Mesenchymal stem cell (in vitro differentiated cells and primary cell): Measurements from ENCODE around the gene ZNF217.
"Not testable (repeated sequence)": the region's sequence is repeated elsewhere in the genome, so short reads cannot be mapped to it uniquely, and the experiment has no call there.

Source experiments
- DNase-seq: peaks from one replicate; pipeline ENCODE4 v3.0.0-alpha.2; 2013
- H2AFZ ChIP-seq: one replicate; pipeline ENCODE4 v1.6.1; 2013; ENCODE audit warnings: low read depth, mild to moderate bottlenecking, control low read depth, inconsistent platforms, low read length, moderate library complexity
- H2AK5ac ChIP-seq: 2 replicates; pipeline ENCODE4 v1.6.1; 2013; ENCODE audit warnings: low read length, moderate library complexity, mild to moderate bottlenecking, inconsistent platforms; ENCODE audit not compliant: severe bottlenecking
- H2BK120ac ChIP-seq: one replicate; pipeline ENCODE4 v1.6.1; 2013; ENCODE audit warnings: low read depth, mild to moderate bottlenecking, inconsistent platforms, low read length, moderate library complexity
- H2BK12ac ChIP-seq, 2 experiments: one replicate each; pipeline ENCODE4 v1.6.1; 2013; ENCODE audit warnings: inconsistent platforms in 2 of 2, low read length in 2 of 2, mild to moderate bottlenecking in 2 of 2, moderate library complexity in 2 of 2, control low read depth in 1 of 2
- H2BK15ac ChIP-seq: one replicate; pipeline ENCODE4 v1.6.1; 2013; ENCODE audit warnings: mild to moderate bottlenecking, low read depth, inconsistent platforms; ENCODE audit not compliant: poor library complexity, severe bottlenecking
- H2BK5ac ChIP-seq: 2 replicates; pipeline ENCODE4 v1.6.1; 2013; ENCODE audit warnings: low read depth, mild to moderate bottlenecking, low read length, control low read depth, inconsistent platforms; ENCODE audit not compliant: poor library complexity, severe bottlenecking
- H3K14ac ChIP-seq, 2 experiments: one replicate each; pipeline ENCODE4 v1.6.1; 2013; ENCODE audit warnings: inconsistent platforms in 2 of 2, low read length in 2 of 2, control low read depth in 1 of 2, mild to moderate bottlenecking in 1 of 2, moderate library complexity in 1 of 2
- H3K18ac ChIP-seq, 2 experiments: one replicate each; pipeline ENCODE4 v1.6.1; 2013; ENCODE audit warnings: inconsistent platforms in 2 of 2, low read length in 2 of 2, control low read depth in 1 of 2, low read depth in 1 of 2, mild to moderate bottlenecking in 1 of 2
- H3K23ac ChIP-seq, 2 experiments: one replicate each; pipeline ENCODE4 v1.6.1; 2013; ENCODE audit warnings: inconsistent platforms in 2 of 2, low read length in 2 of 2, mild to moderate bottlenecking in 2 of 2, moderate library complexity in 2 of 2, control low read depth in 1 of 2
- H3K27ac ChIP-seq: 2 replicates; pipeline ENCODE4 v1.5.1; 2013; ENCODE audit warnings: mild to moderate bottlenecking, moderate library complexity, low read length, control low read depth, inconsistent platforms; ENCODE audit not compliant: poor library complexity, severe bottlenecking
- H3K27me3 ChIP-seq, 2 experiments: 2 replicates each; pipeline versions ENCODE4 v1.6.1 to v1.7.0; 2013; ENCODE audit warnings: low read length in 2 of 2, mild to moderate bottlenecking in 2 of 2, moderate library complexity in 2 of 2, control low read depth in 1 of 2, inconsistent platforms in 1 of 2; ENCODE audit not compliant: control insufficient read depth in 1 of 2, insufficient read depth in 1 of 2
- H3K36me3 ChIP-seq, 2 experiments: 2 replicates each; pipeline versions ENCODE4 v1.6.1 to v1.7.0; 2013; ENCODE audit warnings: low read length in 2 of 2, control low read depth in 1 of 2, inconsistent platforms in 1 of 2, low read depth in 1 of 2, mild to moderate bottlenecking in 1 of 2; ENCODE audit not compliant: insufficient read depth in 2 of 2, control insufficient read depth in 1 of 2
- H3K4ac ChIP-seq, 2 experiments: one replicate each; pipeline ENCODE4 v1.6.1; 2013; ENCODE audit warnings: inconsistent platforms in 2 of 2, low read length in 2 of 2, mild to moderate bottlenecking in 2 of 2, moderate library complexity in 2 of 2, control low read depth in 1 of 2, low read depth in 1 of 2
- H3K4me1 ChIP-seq: 2 replicates; pipeline ENCODE4 v1.6.1; 2013; ENCODE audit warnings: low read depth, low read length, control low read depth; ENCODE audit not compliant: control insufficient read depth, insufficient read depth
- H3K4me2 ChIP-seq: 2 replicates; pipeline ENCODE4 v1.6.1; 2013; ENCODE audit warnings: low read length, mild to moderate bottlenecking, inconsistent platforms; ENCODE audit not compliant: poor library complexity, severe bottlenecking
- H3K4me3 ChIP-seq, 2 experiments: 2 replicates each; pipeline versions ENCODE4 v1.5.1 to v1.7.0; 2013; ENCODE audit warnings: low read length in 2 of 2, mild to moderate bottlenecking in 2 of 2, control low read depth in 1 of 2, low read depth in 1 of 2; ENCODE audit not compliant: insufficient read depth in 1 of 2
- H3K79me1 ChIP-seq: replicated peaks from 2 replicates; pipeline ENCODE4 v1.6.1; 2013; ENCODE audit warnings: mild to moderate bottlenecking, control low read depth, low read length, inconsistent platforms; ENCODE audit not compliant: poor library complexity, severe bottlenecking
- H3K9ac ChIP-seq: 2 replicates; pipeline ENCODE4 v1.7.0; 2013; ENCODE audit warnings: mild to moderate bottlenecking, low read length, moderate library complexity
- H3K9me3 ChIP-seq: 2 replicates; pipeline ENCODE4 v1.7.0; 2013; ENCODE audit warnings: mild to moderate bottlenecking, low read length; ENCODE audit not compliant: control insufficient read depth
- H4K8ac ChIP-seq: one replicate; pipeline ENCODE4 v1.6.1; 2013; ENCODE audit warnings: inconsistent platforms, mild to moderate bottlenecking, low read length, moderate library complexity
- H4K91ac ChIP-seq: one replicate; pipeline ENCODE4 v1.6.1; 2013; ENCODE audit warnings: mild to moderate bottlenecking, low read length, inconsistent platforms
- WGBS: methylation state at CpG from one replicate; pipeline ENCODE4 v1.1.7; 2013; ENCODE audit warnings: mixed read lengths; 5-methylcytosine and 5-hydroxymethylcytosine counted together

The ZNF217 gene

GRCh38 chr20:53583660-53584549 is 9.7 kb downstream of the ZNF217 start:
- not testable (repeated sequence) for H3K23ac ChIP-seq, H4K8ac ChIP-seq, H2BK120ac ChIP-seq, H3K4me2 ChIP-seq, H3K4me1 ChIP-seq, H2BK15ac ChIP-seq, H2AFZ ChIP-seq, H3K9me3 ChIP-seq, H3K4ac ChIP-seq, H3K79me1 ChIP-seq, H3K18ac ChIP-seq, H2BK5ac ChIP-seq, H2AK5ac ChIP-seq, H3K4me3 ChIP-seq, DNase-seq, H3K14ac ChIP-seq, H3K27me3 ChIP-seq, H4K91ac ChIP-seq, H3K27ac ChIP-seq, H2BK12ac ChIP-seq
- H3K9ac ChIP-seq, result peak overlapping the region; percentile 67
- H3K36me3 ChIP-seq, result peaks cover 21 to 42% of the 10 kb centered on the region in 2 experiments
- whole genome bisulfite sequencing, result no CpG with 5 or more reads among the region's 3 CpGs

- Histone ChIP-seq H2BK5ac (no peak overlapping the region), H2BK120ac (no peak overlapping the region), H4K91ac (no peak overlapping the region), H3K79me1 (no peaks in the 10 kb centered on the region), H3K36me3 (peaks cover 23 to 51% of the 10 kb centered on the region in 2 experiments), H3K18ac (no peak overlapping the region), H2BK15ac (no peak overlapping the region), H3K9me3 (no peaks in the 10 kb centered on the region), H3K4me2 (no peak overlapping the region), H3K14ac (no peak overlapping the region), H3K27me3 (no peaks in the 10 kb centered on the region), H2AFZ (no peak overlapping the region), H3K4me1 (peaks cover 2% of the 10 kb centered on the region), H2BK12ac (peak overlapping the region in 1 of 2 experiments; percentile 41), H3K23ac (no peak overlapping the region), H3K4ac (no peak overlapping the region), H3K4me3 (peak overlapping the region in 1 of 2 experiments; percentile 46), H3K27ac (peak overlapping the region; percentile 50), H4K8ac (peak overlapping the region; percentile 19), H3K9ac (peak overlapping the region; percentile 71), H2AK5ac (no peak overlapping the region)
- WGBS, result 79% methylated on average over 7 of the region's 13 CpGs
- DNase-seq, result peak; percentile 98
These were observed 10.9 kb downstream of the ZNF217 start for GRCh38 chr20:53582574-53583351.

DNA sequence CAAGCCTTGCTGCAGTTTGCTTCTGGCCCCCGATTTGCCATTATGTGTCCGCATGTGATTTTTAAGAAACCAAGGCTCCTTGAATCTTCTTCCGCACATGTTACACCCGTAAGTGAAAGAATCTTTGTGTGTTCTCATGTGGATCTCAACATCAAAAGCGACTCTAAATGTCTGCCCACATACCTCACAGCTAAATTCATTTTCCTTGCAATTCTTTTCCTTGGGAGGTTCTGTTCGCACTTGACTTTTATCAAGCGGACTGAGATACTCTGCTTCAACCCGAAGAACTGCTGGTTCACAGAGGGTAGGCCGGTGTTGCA is 11.4 kb downstream of the ZNF217 start:
- H3K4ac ChIP-seq, result no peak overlapping the region
- peaks cover 24 to 56% of the 10 kb centered on the region in 2 experiments for H3K36me3 ChIP-seq
- H3K18ac ChIP-seq, result no peak overlapping the region
- H2BK15ac ChIP-seq, result no peak overlapping the region
- H4K91ac ChIP-seq, result no peak overlapping the region
- H3K9me3 ChIP-seq, result no peaks in the 10 kb centered on the region
- no peak overlapping the region for H3K23ac ChIP-seq
- H3K9ac ChIP-seq, result peak overlapping the region; percentile 71
- over 99% methylated on average over 9 of the region's 9 CpGs for WGBS
- H3K4me3 ChIP-seq, result peak overlapping the region in 1 of 2 experiments; percentile 46
- no peak overlapping the region for H2BK120ac ChIP-seq
- H3K27me3 ChIP-seq, result no peaks in the 10 kb centered on the region
- peaks cover 2% of the 10 kb centered on the region for H3K4me1 ChIP-seq
- H2BK5ac ChIP-seq, result no peak overlapping the region
- H3K4me2 ChIP-seq, result no peak overlapping the region
- no peak overlapping the region for H3K27ac ChIP-seq
- H2BK12ac ChIP-seq, result peak overlapping the region in 1 of 2 experiments; percentile 41
- H3K14ac ChIP-seq, result no peak overlapping the region
- H2AFZ ChIP-seq, result no peak overlapping the region
- H4K8ac ChIP-seq, result no peak overlapping the region
- H3K79me1 ChIP-seq, result no peaks in the 10 kb centered on the region
- no peak overlapping the region for H2AK5ac ChIP-seq
- DNase-seq, result no peak
